COR-L47 (cell line): ENCODE data around the gene ITPR1.
"Not testable (repeated sequence)": the region's sequence is repeated elsewhere in the genome, so short reads cannot be mapped to it uniquely, and the experiment has no call there.

Source experiments
- DNase-seq: peaks from one replicate; lab custom pipeline; 2025; lab: John Stamatoyannopoulos, UW

Gene ITPR1

DNA sequence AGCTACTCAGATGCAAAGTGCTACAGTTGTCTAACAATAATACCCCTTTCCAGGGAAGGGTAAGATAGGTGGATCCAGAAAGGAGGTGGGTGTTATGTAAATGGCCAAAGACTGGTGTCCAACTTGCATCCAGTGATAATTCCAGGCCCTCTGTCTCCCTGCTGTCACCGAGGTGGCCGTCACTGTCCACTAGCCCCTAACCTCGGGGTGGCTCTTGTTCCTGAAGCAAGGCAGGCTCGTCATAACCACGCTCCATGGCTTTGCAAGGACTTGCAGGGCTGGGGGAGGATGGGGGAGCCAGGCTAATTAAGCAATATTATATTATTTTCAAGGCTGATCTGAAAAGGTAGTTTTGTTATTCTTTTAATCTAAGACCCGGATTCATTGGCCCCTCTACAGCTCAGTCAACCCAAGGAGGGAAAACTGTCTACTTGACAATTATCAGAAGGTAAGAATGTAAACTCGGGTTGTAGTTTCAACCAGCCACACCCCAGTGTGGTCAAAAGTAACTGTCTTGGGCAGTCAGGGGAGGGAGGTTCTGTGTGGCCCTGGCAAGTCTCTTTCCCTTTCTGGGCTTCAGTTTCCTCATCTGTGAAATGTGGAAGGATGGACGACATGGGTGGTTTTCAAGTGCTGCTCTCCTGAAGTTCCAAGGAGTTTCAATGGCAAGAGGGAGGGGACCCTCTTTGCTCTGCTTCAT, 266.0 kb downstream of the ITPR1 start:
- no peak for DNase-seq

DNA sequence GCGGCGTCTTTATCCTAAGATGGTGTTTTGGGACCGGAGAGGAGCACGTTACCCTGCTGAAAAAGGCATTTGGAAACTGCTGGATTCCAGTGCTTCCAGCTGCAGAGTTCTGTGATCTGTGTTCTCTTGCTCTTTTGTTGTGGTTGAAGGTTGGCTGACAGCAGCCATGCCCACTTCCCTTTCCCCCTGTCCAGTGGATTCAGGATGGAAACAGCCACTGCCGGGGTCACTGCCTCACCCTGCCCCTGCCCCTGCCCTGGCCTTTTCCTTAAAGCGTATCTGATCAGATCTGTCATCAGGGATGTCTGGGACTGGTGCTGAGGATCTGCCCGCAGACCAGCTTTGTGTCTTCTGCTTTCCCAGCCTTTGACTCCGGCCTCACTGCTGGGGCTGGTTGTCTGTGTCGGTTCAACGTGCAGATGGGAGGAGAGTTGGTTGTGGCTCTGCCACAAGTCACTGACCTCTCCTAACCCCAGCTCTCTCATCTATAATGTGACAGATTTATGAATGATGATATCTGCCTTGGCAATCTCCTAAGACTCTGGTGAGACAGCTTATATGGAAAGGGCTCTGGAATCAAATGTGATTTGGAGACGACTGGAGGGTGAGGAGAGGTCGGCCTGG, 266.7 kb downstream of the ITPR1 start:
- no peak for DNase-seq

DNA sequence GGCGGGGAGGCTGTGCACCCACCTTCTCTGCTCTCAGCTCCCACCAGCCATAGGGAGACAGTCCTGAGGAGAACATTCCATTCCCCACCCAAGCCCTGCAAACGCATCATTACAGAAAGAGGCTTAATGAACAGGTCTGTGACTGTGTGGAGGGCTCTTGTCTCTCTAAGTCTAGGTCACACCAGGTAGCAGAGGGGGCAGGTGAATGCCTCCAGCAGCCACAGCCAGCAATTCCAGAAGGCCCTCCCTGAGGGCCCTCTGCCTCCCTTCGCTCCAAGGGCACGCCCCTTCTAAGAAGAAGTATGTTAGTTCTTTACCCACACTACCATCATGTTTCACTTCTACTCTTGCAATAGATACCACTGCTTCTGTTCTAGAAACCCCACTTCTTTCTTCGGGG, 268.6 kb downstream of the ITPR1 start:
- no peak for DNase-seq

DNA sequence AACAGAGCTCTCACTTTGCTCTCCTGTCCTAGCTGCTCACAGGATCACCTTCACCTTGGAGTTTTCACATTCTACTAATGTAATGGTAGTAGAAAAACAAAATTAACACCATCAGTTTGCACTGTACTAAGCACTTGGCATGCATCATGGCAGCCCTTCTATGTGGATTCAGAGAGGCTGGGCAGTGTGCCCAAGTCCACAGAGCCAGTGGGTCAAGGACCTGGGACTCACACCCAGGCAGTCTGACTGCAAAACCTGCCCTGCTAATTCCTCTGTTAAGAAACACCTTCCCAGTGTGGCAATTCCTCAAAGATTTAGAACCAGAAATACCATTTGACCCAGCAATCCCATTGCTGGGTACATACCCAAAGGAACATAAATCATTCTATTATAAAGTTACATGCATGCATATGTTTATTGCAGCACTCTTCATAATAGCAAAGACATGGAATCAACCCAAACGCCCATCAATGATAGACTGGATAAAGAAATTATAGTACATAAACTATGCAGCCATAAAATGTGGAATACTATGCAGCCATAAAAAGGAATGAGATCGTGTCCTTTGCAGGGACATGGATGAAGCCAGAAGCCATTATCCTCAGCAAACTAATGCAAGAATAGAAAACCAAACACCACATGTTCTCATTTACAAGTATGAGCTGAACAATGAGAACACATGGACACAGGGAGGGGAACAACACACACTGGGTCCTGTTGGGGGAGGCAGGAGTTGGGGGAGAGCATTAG, 269.5 kb downstream of the ITPR1 start:
- DNase-seq = not testable (repeated sequence)

DNA sequence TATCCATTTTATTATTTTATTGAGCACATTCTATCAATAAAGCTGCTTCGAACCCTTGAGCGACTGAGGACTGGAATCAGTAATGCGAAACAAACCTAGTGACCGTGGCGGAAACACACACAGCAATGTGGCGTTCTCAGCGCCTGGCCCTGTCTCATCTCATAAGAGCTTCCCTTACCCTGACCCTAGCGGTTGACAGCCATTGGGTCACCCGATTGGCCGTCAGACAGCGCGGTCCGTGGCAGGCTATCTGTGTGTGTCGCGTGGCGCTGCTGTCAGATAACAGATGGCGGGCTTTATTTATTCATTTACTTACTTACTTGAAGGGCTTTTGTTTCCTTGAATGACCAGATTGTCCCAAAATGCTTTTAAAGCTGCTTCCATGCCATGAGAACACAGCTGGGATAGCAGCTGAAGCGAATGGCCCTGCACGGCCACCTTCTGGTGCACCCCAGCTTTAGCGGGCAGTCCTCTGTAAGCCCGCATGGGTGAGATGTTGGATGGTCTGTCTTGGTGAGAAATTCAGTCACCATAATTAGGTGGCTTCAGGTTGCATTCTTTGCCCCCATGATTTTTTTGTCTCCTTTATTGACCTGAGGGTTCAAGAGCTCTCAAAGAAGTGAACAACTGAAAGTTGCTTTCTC, 270.6 kb downstream of the ITPR1 start:
- DNase-seq = no peak

DNA sequence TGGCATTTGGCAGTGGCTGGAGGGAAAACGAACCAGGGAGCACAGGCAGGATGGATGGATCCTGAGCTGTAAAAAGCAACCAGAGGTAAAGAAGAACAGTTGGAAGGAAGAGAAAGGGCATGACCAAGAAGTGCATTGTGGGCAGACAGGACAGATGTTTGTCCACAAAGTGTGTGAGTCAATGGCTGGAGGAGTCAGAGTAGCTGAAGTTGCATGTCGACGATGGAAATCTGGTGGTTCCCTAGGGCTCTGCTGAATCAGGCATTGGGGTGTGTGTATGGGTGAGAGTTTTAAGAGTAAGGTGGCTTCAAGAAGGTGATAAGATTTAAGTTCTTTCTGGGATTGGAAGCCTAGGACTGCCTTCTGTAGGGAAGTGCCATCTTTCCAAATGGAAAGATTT, 272.1 kb downstream of the ITPR1 start:
- DNase-seq = no peak

DNA sequence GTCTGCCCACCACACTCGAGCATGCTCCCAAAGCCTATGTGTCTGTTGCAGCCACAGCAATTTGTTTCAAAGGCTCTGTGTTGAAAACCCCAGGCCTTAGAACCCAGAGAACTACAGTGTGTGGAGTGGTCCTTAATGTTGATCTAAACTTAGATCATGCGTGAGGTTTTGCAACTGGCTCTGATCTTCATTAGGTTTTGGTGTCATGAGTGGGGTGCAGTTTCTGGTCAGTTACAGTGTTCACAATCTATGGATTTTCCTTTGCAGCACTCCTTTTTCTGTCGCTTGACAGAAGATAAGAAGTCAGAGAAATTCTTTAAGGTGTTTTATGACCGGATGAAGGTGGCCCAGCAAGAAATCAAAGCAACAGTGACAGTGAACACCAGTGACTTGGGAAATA, 273.1 kb downstream of the ITPR1 start:
- no peak for DNase-seq

DNA sequence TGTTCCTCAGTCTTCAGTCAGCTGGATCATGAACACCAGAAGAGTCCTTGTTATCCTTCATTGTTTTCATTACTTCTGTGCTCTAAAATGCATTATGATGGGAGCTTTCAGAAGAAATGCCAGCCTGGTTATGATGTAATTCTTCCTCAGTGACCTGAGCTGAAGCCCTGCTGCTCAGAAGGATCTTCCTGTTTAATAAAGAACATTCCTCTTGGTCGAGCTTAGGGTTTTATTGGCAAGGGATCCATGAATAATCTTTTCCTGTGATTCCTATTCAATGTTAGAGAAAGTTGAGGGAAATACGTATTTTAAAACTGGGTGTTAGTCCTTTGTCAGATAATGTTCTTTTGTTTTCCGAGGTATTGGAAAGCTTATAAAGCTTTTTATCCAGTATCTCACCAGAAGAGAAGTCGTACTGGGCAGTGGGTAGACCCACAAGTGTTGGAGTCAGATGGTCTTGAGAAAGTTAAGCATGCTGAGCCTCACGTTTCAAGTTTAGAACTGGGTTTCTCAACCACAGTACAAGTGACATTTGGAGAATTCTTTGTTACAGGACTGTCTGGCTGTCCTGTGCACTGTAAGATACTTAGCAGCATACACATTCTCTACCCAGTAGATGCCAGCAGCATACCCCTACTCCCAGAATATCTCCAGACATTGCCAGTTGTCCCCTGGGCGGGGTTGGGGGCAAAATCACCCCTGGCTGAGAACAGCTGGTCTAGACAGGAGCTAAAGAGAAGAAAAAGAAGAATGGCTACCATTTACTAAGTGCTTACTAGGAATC, 273.8 kb downstream of the ITPR1 start:
- no peak for DNase-seq

DNA sequence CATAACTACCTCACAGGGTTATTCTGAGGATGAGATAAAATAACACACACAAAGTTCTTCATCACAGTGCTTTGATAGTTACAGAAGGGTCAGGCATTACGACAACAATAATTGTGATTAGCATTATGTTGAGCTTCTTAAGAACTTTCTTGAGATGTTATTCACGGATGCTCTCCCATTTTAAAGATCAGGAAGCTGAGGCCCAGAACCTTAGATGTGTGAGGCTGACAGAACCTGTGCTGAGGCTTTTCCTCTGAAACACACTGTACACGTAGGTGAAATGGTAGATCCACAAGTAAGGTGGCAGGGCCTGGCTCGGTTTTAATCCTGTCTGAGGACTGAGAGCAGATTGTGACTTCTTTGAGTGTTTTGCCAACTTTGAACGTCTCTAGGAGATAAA, 274.9 kb downstream of the ITPR1 start:
- no peak for DNase-seq

DNA sequence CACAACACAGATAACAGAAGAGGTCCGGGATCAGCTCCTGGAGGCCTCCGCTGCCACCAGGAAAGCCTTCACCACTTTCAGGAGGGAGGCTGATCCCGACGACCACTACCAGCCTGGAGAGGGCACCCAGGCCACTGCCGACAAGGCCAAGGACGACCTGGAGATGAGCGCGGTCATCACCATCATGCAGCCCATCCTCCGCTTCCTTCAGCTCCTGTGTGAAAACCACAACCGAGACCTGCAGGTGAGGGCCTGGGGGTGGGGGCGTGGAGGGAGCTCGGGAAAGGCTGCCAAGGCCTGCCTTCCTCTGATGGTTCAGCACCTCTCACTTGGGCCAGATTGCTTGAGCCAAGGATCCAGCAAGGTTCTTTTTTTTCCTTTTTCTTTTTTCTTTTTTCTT, 275.4 kb downstream of the ITPR1 start:
- no peak for DNase-seq

DNA sequence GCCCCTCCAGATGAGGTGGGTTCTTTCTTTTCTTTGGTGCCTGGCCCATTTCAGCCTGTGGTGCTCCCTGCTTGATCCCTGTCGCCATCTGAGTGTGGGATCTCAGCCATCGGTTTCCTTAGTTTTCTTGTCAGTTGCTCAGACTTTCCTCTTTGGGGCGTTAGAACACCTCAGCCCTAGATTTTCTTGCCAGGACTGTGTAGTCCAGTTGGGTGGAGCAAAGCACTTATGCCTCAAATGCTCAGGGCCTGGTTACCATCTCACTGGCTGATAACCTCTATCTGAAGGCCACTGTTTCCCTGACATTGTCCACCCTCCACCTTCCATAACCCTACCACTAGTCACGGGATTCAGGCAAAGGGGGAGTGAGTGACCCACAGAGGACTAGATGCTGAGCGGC, 277.4 kb downstream of the ITPR1 start:
- no peak for DNase-seq

DNA sequence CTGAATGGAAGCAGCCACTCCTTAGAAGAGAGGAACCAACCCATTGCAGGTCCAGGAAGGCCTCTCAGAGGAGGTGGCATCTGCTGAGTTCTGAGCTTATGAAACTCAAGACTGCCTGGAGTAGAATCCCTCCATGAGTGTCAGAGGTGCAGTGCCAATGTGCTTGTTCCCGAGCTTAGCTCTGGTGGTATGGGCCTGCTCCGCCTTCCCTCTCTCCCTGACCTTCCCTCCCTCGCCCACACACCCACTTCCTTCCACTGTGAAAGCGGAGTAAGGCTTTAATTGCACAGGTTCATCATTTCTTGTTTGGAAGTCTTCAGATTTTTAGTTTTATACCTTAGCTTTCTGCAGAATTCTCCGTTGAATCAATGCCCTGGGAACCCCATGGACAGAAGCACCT, 278.1 kb downstream of the ITPR1 start:
- DNase-seq = no peak

DNA sequence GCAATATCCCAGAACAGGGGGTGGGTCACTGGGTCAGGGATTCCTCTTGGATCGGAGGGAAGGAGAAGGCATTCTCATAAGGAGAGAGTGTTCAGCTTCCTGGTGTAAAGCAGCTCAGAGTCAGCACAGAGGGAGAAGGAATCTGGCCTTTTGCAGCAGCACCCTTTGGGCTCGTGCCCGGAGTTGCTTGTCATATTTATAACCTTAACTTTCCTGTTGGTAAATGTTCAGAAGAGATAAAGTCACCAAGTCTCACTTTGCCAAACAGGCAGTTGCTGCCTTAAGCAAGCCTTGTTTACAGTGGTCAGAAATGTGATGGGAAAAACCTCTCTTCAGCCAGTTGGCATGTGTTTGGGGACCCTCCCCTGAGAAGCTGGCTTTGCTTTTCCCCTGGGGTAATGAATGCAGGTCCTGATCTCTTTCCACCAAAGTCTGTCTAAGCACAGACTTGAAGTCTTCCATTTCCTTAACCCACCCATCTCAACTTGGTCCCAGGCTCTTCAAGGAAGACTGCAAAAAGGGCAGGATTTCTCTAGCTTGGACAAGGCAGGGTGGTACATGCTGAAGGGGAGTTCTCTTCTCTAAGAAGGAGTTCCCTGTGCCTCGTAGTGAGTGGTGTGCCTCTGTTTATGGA, 279.1 kb downstream of the ITPR1 start:
- DNase-seq = no peak

DNA sequence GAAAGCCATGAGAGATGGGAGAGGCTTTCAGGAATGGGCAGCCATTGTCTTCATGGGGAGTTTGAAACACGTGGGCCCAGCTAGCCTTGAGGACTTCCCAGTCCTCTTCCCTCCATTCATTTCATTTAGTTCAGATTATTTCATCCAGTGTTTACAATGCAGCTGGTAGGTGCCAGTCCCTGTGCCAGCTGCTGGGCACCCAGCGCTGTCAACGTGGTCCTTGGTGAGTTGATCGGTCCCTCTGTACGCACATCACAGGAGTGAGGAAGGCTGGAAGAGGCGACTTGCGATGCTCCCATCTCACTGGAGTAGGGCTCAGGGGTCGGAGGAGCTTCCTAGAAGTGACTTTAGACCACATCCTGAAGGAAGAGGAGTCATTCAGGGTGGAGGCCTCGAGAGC, 279.7 kb downstream of the ITPR1 start:
- no peak for DNase-seq

DNA sequence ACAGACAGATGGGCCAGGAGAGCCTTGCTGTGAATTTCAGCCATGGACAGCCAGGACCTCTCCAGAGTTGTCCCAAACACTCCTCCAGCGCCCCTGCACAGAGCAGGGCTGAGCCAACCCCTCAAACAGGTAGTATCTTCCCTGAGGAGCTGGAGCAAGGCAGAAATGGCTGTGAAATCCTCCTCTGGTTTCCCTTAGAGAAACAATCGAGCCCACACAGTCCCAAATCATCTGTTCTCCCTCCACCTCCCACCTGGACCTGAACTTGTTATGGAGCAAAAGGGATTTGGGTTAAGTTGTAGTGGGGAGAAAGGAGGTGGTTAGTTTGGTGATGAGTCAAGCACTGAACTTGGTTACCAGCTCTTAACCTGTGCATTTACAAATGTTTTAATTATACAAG, 280.4 kb downstream of the ITPR1 start:
- no peak for DNase-seq

DNA sequence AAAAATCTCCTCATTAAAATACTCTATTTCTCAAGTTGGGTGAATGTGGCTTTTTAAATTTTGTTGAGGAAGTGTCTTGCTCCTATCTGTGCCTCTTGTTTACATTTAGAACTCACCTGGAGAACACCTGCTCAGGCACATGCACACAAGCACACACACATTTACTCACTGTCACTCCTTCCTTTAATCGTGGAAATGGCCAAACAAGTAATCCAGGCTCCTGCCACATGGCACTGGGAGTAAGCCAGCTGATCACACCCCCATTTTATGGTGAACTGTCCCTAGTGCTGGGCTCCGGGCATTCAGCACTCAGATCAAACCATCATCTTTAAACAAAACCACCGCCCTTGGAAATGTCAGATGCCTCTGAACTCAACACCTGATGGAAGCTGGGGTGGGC, 281.4 kb downstream of the ITPR1 start:
- DNase-seq = no peak

DNA sequence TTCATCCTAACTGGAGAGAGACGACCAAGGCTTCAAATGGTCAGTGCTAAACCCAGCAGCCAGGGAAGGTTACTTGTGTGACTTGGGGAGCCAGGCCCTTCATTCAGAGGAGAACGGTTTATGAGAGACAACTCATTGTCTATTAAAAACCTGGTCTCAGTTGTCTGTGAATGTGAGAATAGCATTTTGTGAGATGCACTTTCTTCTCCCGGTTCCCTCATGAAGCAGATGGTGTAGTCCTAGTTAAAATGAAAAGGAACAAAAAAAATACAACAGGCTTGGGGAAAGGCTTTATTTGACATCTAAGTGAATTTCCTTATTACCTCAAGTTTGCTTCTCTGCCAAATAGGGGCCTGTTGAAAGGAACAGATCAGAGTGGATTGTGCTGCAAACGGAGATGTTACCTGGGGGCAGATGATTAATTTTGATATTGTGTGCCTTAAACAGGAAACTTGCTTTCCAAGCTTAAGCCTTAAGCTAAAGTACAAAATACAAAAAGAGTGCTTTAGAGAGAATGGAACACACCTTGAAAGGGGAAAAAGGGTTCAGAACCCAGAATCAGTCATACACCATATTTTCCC, 283.3 kb downstream of the ITPR1 start:
- no peak for DNase-seq

DNA sequence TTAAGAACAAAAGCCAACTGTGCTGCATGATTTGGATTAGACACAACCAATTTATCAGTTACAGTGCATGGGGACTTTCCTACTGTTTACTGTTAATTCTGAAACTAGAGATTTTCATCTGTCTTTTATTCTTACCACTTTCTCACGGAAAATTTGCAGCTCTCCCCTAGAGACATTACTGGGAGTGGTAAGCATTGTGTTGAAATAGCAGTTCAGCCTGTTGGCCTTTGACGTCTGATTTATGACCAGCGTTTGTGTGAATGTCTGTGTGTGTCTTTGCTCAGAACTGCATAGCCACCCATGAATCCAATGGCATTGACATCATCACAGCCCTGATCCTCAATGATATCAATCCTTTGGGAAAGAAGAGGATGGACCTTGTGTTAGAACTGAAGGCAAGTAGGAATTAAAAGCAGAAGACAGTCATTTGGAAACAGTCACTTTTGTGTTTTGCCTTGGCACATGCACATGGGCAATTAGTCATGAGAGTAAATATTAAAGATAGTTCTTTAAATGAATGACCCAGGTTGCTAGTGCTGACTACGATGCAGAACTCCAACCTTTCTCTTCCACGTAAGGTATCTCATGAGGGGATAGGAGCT, 283.9 kb downstream of the ITPR1 start:
- no peak for DNase-seq

DNA sequence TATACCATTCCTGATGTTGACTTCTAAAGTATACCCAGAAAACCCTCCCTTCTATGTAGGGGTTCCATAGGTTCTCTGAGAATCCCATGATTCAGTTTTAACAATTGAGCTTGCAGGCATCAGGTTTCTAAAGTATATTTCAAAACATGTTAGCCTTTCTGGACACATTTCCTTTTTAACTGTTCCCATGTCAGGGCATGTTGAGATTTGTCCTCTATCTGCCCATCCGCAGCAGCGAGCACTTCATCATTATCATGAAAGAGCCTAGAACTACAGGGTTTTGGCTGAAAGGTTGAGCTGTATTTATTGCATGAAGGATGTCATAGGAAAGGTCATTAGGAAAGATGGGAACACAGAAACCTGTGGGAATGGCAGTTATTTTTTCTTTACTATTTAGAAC, 285.0 kb downstream of the ITPR1 start:
- no peak for DNase-seq

DNA sequence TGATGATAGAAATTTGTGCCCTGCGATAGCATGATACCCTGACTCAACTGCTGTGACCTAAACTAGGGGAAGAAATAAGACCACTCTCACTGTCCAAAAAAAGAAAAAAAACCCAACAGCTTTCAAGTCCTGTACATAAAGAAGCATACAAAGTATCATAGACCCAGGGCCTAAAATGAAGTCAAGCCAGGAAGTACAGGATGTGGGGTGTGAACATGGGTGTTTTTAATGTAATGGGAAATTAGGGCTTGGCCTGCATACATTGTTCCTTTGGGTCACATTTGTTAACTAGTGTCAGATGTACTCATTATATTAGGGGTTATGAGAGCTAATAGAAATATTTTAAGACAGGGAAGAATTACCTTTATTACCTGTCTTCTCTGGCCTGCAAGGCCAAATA, 285.6 kb downstream of the ITPR1 start:
- DNase-seq = no peak

DNA sequence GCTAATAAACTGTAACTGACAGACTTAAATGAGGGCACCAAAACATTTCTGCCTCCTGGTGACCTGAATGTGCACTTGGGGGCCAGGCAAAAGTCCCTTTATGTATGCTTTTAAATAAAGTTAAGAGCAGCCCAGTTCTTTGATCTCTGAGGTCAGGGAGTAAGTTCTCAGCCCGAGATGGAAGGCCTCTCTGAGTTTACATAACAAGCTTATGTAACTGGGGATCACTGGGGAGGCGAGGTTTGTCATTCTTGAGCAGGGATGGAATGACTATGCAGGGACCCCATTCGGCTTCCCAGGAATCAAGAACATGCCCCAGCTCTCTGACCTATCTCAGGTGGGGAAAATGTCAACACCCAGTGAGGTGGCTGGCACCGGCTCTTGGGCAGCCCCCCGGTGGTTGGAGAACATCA, 287.4 kb downstream of the ITPR1 start:
- no peak for DNase-seq
